K562 (cell line): ENCODE measurements around the gene TRIP10. TPM values are rescaled to one million over a fixed set of nuclear protein-coding genes. Genes with fewer than 3 reads are reported as not detected.
A peak's percentile ranks its signal among the peaks of the same experiment; 100 is the strongest.

ENCODE experiments used
- BHLHE40 ChIP-seq: IDR thresholded peaks from 2 replicates; pipeline ENCODE4 v1.6.1; 2011; ENCODE audit warnings: low read length, improper control_type of control experiment
- HMGN3 ChIP-seq: IDR thresholded peaks from 2 replicates; pipeline ENCODE4 v1.6.1; 2011; ENCODE audit warnings: borderline replicate concordance, low read depth, mild to moderate bottlenecking, mixed read lengths, low read length; ENCODE audit not compliant: insufficient read length; ENCODE audit errors: extremely low read depth
- JUND ChIP-seq, 2 experiments: IDR thresholded peaks; 2 replicates in 1 of 2; 3 replicates in 1 of 2; pipeline ENCODE4 v1.6.1; 2011; ENCODE audit warnings: borderline replicate concordance in 2 of 2, low read depth in 2 of 2, low read length in 2 of 2, improper control_type of control experiment in 1 of 2, missing biosample characterization in 1 of 2, missing genetic modification characterization in 1 of 2, missing genetic modification reagents in 1 of 2
- LARP7 ChIP-seq: fragments of 450-650 bp; IDR thresholded peaks from 2 replicates; pipeline ENCODE4 v1.6.1; 2016
- PHF21A ChIP-seq: fragments of 450-650 bp; IDR thresholded peaks from 2 replicates; pipeline ENCODE4 v1.6.1; 2017; ENCODE audit warnings: low read depth, borderline replicate concordance
- RFX5 ChIP-seq: IDR thresholded peaks from 2 replicates; pipeline ENCODE4 v1.6.1; 2011; ENCODE audit warnings: low read depth, mild to moderate bottlenecking, improper control_type of control experiment, low read length
- THAP7 ChIP-seq: fragments of 250-450 bp; sonication (Bioruptor Pico); IDR thresholded peaks from 2 replicates; pipeline ENCODE4 v1.5.0; 2021
- TRIM25 ChIP-seq: fragments of 450-650 bp; IDR thresholded peaks from 2 replicates; pipeline ENCODE4 v1.7.0; 2016; ENCODE audit warnings: borderline replicate concordance
- ZBTB9 ChIP-seq: fragments of 450-650 bp; formaldehyde crosslinking; IDR thresholded peaks from 2 replicates; pipeline ENCODE4 v1.4.0; 2020; ENCODE audit warnings: mild to moderate bottlenecking, moderate library complexity
- ZFP91 ChIP-seq: sonication (generic); formaldehyde crosslinking; IDR thresholded peaks from 2 replicates; pipeline ENCODE4 v1.8.0; 2022; ENCODE audit warnings: mild to moderate bottlenecking, missing genetic modification reagents
- ZNF316 ChIP-seq: fragments of 450-650 bp; IDR thresholded peaks from 2 replicates; pipeline ENCODE4 v1.6.1; 2016
- ZNF695 ChIP-seq: fragments of 450-650 bp; formaldehyde crosslinking; IDR thresholded peaks from 2 replicates; pipeline ENCODE4 v1.4.0; 2020; ENCODE audit warnings: mild to moderate bottlenecking, moderate library complexity
- ZZZ3 ChIP-seq: fragments of 450-650 bp; IDR thresholded peaks from 2 replicates; pipeline ENCODE4 v1.6.1; 2016; ENCODE audit warnings: antibody characterized with exemption, mild to moderate bottlenecking, moderate library complexity
- polyA plus RNA-seq, 8 experiments: library from polyadenylated mRNA; depleted of rRNA in 4 of 8; stranded (reverse) in 5 of 8; unstranded in 3 of 8; fragments of >200 nt; fragmentation: Nextera tagmentation in 2 of 8; fragmentation: Illumina TruSeq in 1 of 8; extraction: Ambion mirVana in 2 of 8; extraction: Trizol in 1 of 8; gene quantifications; 2 replicates each; pipeline versions ENCODE4 v1.2.1 to v1.2.3, GENCODE V29; 2011 to 2014; ENCODE audit warnings: inconsistent platforms in 1 of 8, missing spikeins in 1 of 8
- total RNA-seq, 7 experiments: library from RNA; depleted of rRNA in 6 of 7; stranded (reverse); fragments of >200 nt in 6 of 7; fragmentation: Illumina TruSeq in 2 of 7; extraction: Trizol in 2 of 7; gene quantifications; 2 replicates each; pipeline versions ENCODE4 v1.2.1 to v1.2.3, GENCODE V29; 2011 to 2021; ENCODE audit warnings: low replicate concordance in 1 of 7

The TRIP10 gene
- total and polyA plus RNA-seq, 9 of the 15 experiments (the other 6 are each of a cell fraction or from before 2014, with no cell fraction given): 1.2 to 66.8 (median 36.1) TPM

GRCh38 chr19:6737284-6737872, 2.1 kb upstream of the TRIP10 start, which contains the start of gene GPR108 (continued):
- TF ChIP-seq ZBTB9 (CRISPR knock-in tag) (peak; percentile 65; the same call in 1 of the 2 replicates), PHF21A (no peak), JUND (IDR thresholded peaks at IDR 0.05; ENCODE audit: borderline replicate concordance, low read depth, low read length) (peak; percentile 100), JUND (tag; IDR thresholded peaks at IDR 0.05; ENCODE audit: borderline replicate concordance, low read depth, low read length) (no peak), ZFP91 (CRISPR knock-in tag) (no peak), ZZZ3 (no peak), BHLHE40 (peak; percentile 98), LARP7 (0 out of 2 replicates have a peak, but pooled peaks have one; percentile 37), TRIM25 (no peak), THAP7 (CRISPR knock-in tag) (no peak), ZNF695 (CRISPR knock-in tag) (no peak), ZNF316 (no peak), HMGN3 (peak; percentile 94), RFX5 (peak; percentile 56; the same call in 1 of the 2 replicates)
